Urothelium cell line (cell line): Measurements from ENCODE around the gene BTRC.
"Not testable (repeated sequence)": the region's sequence is repeated elsewhere in the genome, so short reads cannot be mapped to it uniquely, and the experiment has no call there.

ENCODE experiments used
- DNase-seq: peaks from one replicate; pipeline ENCODE4 v3.0.0; 2011; ENCODE audit warnings: low spot score, mixed read lengths
- FAIRE-seq: peaks from 2 replicates; lab custom pipeline; 2011; peaks lifted over from hg19 to GRCh38; lab: Jason Lieb, UNC

BTRC gene

GRCh38 chr10:101353692-101354327 is at the start of gene BTRC:
TSS of gene BTRC (plus strand) at chr10:101354165. CDS start at chr10:101354181, 16 bp downstream.
- FAIRE-seq = peak; percentile 76
- DNase-seq = peak; percentile 96

DNA sequence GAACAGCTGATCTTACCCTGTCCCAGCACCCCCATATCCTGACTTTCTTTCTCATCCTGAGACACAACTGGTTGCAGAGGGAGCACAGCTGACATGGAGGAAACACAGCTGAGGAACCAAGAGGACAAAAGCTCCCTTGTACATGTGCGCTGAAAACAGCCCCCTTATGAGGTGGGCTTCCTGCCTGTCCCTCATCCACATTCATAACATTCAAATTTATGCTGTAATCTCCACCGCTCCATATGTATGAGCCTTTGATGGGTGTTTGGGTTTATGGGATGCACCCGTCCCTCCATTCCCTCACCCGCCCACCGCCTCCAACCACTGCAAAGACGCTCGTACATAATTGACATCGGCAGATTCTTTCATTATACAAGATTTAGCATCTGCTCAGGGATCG is 49.6 kb upstream of the BTRC start:
- FAIRE-seq = no peak

DNA sequence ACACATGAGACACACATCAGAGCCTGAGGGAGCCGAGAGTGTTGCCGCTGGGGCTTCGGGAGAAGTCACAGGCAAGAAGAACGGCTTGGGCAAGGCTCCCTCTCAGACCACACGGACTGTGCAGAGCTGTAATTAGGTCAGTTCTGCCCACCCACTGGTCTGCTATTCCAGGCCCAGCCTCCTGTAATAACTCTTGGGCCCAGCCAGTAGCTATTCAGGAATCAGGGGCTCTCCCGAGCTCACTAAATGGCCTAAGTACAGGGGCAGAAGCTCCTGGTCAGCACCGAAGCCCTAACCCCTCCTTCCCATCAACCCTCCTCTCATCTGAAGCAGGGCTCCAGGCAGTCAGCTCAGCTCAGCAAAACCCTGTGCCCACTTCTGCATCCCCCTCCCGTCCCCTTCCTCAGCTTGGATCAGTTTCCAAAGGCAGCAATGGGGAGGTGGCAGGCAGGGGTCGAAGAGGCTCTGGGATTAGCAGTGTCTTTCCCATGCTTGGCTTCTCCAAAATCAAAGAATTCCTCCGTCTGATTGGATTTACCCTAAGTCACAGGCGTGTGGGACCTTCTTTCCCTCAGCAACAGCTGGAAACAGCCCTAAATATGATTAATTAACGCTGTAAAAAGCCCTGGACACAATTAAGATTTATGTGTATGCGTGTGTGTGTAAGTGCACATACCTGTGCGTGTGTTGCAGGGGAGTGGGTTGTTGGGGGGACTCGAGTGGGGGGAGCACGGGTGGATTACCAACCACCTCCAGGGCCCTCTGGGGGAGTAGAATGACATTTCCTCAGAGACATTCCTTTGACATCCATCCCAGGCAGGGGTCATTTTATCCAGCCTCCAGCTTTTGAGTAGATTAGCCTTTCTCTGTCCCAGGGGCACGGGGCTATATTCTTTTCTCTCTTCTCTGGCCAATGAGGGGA is 48.4 kb upstream of the BTRC start:
- FAIRE-seq (no peak), DNase-seq (no peak)

More for the DNA sequence above, 49.6 kb upstream of the BTRC start:
- no peak for DNase-seq

GRCh38 chr10:101308051-101308450 is 45.9 kb upstream of the BTRC start:
- no peak for DNase-seq
- no peak for FAIRE-seq

GRCh38 chr10:101310529-101311184 is 43.3 kb upstream of the BTRC start:
- DNase-seq = no peak

DNA sequence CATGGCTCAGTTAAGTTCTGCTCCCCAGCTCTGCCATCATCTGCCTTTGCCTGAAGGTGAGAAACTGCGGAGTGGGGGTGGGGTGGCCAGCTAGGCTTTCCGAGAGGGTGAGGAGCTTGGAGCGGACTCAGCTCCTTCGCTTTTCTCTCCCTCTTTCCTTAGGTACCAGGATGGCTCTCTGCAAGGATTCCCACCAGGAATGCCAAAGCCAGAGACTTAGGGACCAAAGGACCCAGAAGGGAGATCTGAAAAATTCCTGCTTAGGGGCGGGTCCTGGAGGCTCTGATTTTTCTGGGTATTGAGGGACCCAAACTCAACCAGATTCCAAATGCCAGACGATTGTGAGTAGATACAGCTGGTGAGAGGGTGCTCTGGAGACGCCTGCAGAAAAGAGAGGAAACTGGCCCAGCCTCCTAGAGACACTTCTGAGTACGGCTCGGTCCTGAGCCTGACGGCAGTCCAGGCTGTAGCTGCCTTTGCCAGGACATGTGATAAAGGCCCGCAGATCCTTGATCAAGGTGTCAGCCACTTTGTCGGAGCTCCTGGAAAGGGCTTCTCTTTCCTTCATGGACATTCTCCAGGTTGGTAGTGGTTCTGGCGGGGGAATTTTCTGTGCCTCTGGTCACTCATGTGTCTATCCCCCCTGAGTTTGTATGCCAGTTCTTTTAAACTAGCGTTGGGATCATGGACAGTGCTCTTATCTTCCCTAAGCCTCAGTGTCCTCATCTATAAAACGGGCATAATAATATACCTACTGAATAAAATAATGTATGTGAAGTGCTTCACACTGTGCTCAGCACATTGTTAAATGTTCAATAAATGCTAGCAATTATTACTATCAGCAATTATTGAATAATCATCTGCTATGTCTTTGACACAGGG is 42.5 kb upstream of the BTRC start:
- FAIRE-seq = no peak

More at GRCh38 chr10:101310529-101311184, 43.3 kb upstream of the BTRC start:
- FAIRE-seq = no peak

DNA sequence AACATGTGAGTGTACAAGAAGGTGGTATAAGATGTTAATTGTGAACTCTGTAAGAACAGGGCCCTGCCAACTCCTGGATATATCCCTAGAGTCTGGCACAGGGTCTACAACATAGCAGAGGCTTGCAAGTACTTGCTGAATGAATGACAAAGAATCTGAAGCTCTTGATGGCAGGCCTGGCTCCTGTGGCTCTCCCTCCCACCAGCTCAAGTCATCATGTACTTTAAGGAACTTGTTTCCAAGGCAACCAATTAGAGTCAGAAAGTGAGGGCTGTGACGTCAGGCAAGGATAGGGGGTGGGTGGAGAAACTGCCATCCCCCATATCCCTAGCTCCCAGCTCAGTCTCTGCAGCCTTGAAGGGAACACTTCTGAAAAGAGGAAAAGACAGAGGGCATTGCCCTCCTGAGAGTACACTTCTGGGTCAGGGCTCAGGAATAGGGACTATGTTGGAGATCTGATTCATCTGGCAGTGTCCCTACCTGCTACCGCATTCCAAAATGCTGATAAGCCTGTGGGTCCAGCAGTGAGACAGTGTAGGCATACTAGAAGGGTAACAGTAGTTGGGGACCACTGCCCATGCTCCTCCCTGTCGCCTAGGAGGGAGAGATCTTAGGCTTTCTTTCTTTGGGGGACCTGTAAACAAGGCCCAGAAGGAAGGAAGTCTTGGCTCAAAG is 34.6 kb upstream of the BTRC start:
- no peak for DNase-seq

More for the DNA sequence above, 42.5 kb upstream of the BTRC start:
- no peak for DNase-seq

GRCh38 chr10:101321073-101321472 is 32.9 kb upstream of the BTRC start:
- FAIRE-seq (no peak), DNase-seq (no peak)

More for the DNA sequence above, 34.6 kb upstream of the BTRC start:
- FAIRE-seq = no peak

GRCh38 chr10:101322266-101323108 is 31.5 kb upstream of the BTRC start:
- no peak for FAIRE-seq
- DNase-seq = no peak

GRCh38 chr10:101323495-101323894 is 30.5 kb upstream of the BTRC start:
- FAIRE-seq (no peak), DNase-seq (no peak)

- FAIRE-seq, DNase-seq: not testable (repeated sequence)
Measured at GRCh38 chr10:101327454-101327853, 26.5 kb upstream of the BTRC start.

DNA sequence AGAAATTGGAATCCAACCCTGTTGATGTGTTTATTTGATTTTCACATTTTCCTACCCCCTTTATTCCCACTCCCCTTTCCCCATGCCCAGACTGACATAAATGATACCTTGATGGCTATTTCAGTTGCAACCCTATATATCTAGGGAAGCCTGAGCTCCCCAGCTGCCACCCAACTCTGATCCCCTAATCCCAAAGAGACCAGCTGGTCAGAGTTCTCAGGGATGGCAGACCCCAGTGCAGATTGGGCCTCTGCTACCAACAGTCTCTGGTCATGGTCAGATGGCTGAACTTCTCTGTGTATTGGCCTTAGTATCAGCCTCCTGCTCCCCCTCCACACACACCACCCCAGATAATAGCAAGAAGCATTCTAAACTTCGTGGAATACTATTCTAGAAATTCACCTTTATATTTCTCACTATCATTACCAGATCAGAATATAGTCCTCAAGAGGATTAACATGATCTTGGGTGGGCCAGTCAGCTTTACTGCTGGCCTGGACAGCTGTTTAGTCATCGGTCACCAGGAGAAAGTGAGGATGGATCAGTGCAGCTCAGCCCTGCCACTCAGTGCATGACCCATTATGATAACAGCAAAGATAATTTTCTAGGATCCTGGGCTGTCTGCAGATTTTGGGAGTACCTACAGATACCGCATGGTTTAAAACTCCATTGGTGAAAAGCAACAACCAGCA is 24.5 kb upstream of the BTRC start:
- FAIRE-seq = no peak
- DNase-seq = no peak

- no peak for DNase-seq
- no peak for FAIRE-seq
Measured at GRCh38 chr10:101330231-101330630, 23.7 kb upstream of the BTRC start.

DNA sequence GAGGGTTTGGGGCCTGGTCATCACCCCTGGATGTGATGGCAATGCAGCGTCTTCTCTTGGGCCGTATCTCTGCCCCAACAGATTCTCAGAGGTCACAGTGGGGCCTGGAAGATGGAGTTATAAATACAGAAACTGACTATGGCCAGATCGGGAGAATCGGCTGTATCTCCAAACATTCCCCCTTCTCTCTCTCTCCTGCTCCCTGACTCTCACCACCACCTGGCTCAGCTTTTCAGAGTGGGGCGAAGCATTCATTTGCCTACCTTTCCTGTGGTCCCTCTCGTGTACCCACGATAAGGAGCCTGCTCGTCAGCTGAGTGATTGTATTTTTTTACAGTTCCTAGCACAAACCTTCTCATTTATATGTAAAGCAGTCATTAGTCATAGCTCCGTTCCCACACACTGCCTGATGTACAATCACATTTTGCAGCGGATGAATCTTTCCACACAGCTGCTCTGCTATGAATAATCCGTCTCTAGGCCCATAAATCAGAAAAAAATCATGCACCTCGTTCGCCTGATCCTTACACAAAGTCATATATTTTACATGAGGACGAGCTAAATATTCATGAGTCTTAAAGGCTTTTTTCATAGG is 23.2 kb upstream of the BTRC start:
- DNase-seq = no peak
- FAIRE-seq = no peak

- FAIRE-seq (no peak), DNase-seq (no peak)
Measured at GRCh38 chr10:101331956-101332355, 22.0 kb upstream of the BTRC start.

DNA sequence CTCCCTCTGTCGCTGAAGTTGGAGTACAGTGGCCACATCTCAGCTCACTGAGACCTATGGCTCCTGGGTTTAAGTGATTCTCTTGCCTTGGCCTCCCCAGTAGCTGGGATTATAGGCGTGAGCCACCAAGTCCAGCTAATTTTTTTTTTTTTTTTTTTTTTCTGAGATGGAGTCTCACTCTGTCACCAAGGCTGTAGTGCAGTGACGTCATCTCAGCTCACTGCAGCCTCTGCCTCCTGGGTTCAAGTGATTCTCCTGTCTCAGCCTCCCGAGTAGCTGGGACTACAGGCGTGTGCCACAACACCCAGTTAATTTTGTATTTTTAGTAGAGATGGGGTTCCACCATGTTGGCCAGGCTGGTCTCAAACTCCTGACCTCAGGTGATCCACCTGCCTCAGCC is 19.7 kb upstream of the BTRC start:
- FAIRE-seq = not testable (repeated sequence)

GRCh38 chr10:101336382-101336781 is 17.6 kb upstream of the BTRC start:
- DNase-seq = no peak
- no peak for FAIRE-seq

More for the DNA sequence above, 19.7 kb upstream of the BTRC start:
- DNase-seq = not testable (repeated sequence)

DNA sequence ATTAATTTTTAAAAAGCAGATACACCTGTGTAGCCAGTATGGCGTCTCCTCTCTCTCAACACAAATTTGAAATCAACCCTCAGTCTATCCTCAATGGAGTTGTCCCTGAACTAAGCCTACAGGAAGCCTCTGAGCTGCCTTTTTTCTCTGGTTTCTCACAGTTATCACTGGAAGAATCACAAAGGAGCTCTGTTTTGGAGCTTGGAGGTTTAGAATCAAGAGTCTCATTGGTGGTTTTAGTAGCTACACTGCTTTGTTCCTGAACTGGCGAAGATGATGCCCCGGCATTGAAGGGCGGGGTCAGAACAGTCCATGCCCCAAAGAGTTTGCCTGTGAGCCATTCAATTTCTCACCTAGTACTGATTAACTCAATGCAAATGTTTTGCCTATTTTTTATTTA is 16.1 kb upstream of the BTRC start:
- DNase-seq = no peak
- FAIRE-seq = no peak
